DND-41 (cell line): ENCODE results near the gene EIF4E1B.

Experiments
- EZH2 ChIP-seq: IDR thresholded peaks from 3 replicates; pipeline ENCODE4 v1.6.1; 2012; ENCODE audit warnings: borderline replicate concordance, low read depth, mild to moderate bottlenecking, moderate library complexity, low read length, inconsistent platforms; ENCODE audit not compliant: severe bottlenecking
- TF ChIP-seq, protein P1 (sequence below): IDR thresholded peaks from 2 replicates; pipeline ENCODE4 v1.5.1; 2012; ENCODE audit warnings: borderline replicate concordance, low read length, moderate library complexity, mild to moderate bottlenecking; ENCODE audit not compliant: poor library complexity, severe bottlenecking; ENCODE audit errors: extremely low read depth

DNA sequence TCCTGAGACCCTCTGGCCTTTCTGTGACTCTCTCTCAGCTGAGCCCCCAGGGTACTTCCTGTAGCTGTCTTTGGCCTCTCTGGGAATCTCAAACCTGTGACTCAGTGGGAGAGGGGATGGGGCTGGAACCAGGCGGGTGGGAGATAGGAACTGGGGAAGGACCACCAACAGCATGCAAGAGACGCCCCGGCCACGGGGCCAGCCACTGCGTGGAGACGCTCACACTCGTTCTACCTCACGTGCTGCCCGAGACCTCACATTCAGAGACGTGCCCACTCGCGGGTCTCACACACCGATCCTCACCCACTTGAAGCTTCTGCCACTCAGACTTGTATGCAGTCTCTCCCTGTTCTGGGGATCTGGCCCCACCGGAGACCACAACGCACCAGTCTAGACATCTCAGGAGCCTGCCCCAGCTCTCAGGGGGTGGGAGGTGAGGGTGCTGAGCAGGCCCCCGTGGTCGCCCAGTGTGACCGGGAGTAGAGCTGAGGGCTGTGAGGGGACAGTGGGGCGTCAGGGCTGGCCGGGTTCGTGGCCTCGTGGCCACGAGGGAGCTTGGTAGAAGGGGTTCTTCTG, 34.3 kb upstream of the EIF4E1B start:
- TF ChIP-seq, protein P1, sequence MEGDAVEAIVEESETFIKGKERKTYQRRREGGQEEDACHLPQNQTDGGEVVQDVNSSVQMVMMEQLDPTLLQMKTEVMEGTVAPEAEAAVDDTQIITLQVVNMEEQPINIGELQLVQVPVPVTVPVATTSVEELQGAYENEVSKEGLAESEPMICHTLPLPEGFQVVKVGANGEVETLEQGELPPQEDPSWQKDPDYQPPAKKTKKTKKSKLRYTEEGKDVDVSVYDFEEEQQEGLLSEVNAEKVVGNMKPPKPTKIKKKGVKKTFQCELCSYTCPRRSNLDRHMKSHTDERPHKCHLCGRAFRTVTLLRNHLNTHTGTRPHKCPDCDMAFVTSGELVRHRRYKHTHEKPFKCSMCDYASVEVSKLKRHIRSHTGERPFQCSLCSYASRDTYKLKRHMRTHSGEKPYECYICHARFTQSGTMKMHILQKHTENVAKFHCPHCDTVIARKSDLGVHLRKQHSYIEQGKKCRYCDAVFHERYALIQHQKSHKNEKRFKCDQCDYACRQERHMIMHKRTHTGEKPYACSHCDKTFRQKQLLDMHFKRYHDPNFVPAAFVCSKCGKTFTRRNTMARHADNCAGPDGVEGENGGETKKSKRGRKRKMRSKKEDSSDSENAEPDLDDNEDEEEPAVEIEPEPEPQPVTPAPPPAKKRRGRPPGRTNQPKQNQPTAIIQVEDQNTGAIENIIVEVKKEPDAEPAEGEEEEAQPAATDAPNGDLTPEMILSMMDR: no peak
- TF ChIP-seq EZH2: no peak
